Keratinocyte (primary cell): ENCODE data around the gene MLXIP. TPM values are rescaled to one million over a fixed set of nuclear protein-coding genes. Genes with fewer than 3 reads are reported as not detected.

Experiments used
- DNase-seq: peaks from one replicate; pipeline ENCODE4 v3.0.0-alpha.2; 2011; ENCODE audit warnings: low read depth, missing footprints, low spot score
- FAIRE-seq: peaks from 2 replicates; lab custom pipeline; 2011; peaks lifted over from hg19 to GRCh38; lab: Jason Lieb, UNC
- H2AFZ ChIP-seq: 2 replicates; pipeline ENCODE4 v1.6.0; 2012; ENCODE audit warnings: low read length, control low read depth, inconsistent platforms; ENCODE audit not compliant: control insufficient read depth
- H3K27ac ChIP-seq: 2 replicates; pipeline ENCODE4 v1.5.1; 2011; ENCODE audit warnings: low read length; ENCODE audit not compliant: control insufficient read depth, insufficient read depth
- H3K27me3 ChIP-seq: 3 replicates; pipeline ENCODE4 v1.6.0; 2011; ENCODE audit warnings: low read length; ENCODE audit not compliant: control insufficient read depth, insufficient read depth; ENCODE audit errors: extremely low read depth
- H3K36me3 ChIP-seq, 2 experiments: 2 replicates in 1 of 2; 3 replicates in 1 of 2; pipeline ENCODE4 v1.5.1; 2011; ENCODE audit warnings: low read length in 2 of 2, mild to moderate bottlenecking in 1 of 2; ENCODE audit not compliant: control insufficient read depth in 2 of 2, insufficient read depth in 2 of 2; ENCODE audit errors: extremely low read depth in 1 of 2
- H3K4me1 ChIP-seq: 3 replicates; pipeline ENCODE4 v1.5.1; 2011; ENCODE audit warnings: low read length; ENCODE audit not compliant: control insufficient read depth, insufficient read depth; ENCODE audit errors: extremely low read depth
- H3K4me2 ChIP-seq: 3 replicates; pipeline ENCODE4 v1.6.0; 2011; ENCODE audit warnings: low read depth, low read length; ENCODE audit not compliant: control insufficient read depth, insufficient read depth; ENCODE audit errors: extremely low read depth
- H3K4me3 ChIP-seq, 3 experiments: fragments of 200-600 bp in 1 of 3; sonication (generic) in 1 of 3; 2 replicates in 2 of 3; 3 replicates in 1 of 3; pipeline ENCODE4 v1.5.1; 2011 to 2016; ENCODE audit warnings: low read length in 3 of 3, mild to moderate bottlenecking in 3 of 3, control low read depth in 2 of 3, inconsistent platforms in 1 of 3, low read depth in 1 of 3, mixed read lengths in 1 of 3, mixed run types in 1 of 3, moderate library complexity in 1 of 3; ENCODE audit not compliant: control insufficient read depth in 2 of 3, insufficient read depth in 2 of 3; ENCODE audit errors: extremely low read depth in 1 of 3
- H3K79me2 ChIP-seq: 2 replicates; pipeline ENCODE4 v1.6.0; 2012; ENCODE audit warnings: low read length; ENCODE audit not compliant: control insufficient read depth, insufficient read depth
- H3K9ac ChIP-seq: 3 replicates; pipeline ENCODE4 v1.6.0; 2011; ENCODE audit warnings: low read length; ENCODE audit not compliant: control insufficient read depth, insufficient read depth; ENCODE audit errors: extremely low read depth
- H3K9me1 ChIP-seq: 3 replicates; pipeline ENCODE4 v1.6.0; 2011; ENCODE audit warnings: low read length; ENCODE audit not compliant: control insufficient read depth, insufficient read depth; ENCODE audit errors: extremely low read depth
- H3K9me3 ChIP-seq: 2 replicates; pipeline ENCODE4 v1.5.1; 2012; ENCODE audit warnings: low read depth, low read length; ENCODE audit not compliant: control insufficient read depth
- H4K20me1 ChIP-seq: 3 replicates; pipeline ENCODE4 v1.6.0; 2011; ENCODE audit warnings: low read length; ENCODE audit not compliant: control insufficient read depth, insufficient read depth; ENCODE audit errors: extremely low read depth
- EZH2 ChIP-seq: IDR thresholded peaks from one replicate; pipeline ENCODE4 v1.6.1; 2012; ENCODE audit warnings: inconsistent platforms, mild to moderate bottlenecking, low read length, moderate library complexity
- dilution Hi-C: fragments of 300-500 bp; cut with MboI; formaldehyde crosslinking; loops from one replicate; pipeline ENCODE4 v1.7.0; 2020; ENCODE audit warnings: low sequenced_read_pairs; ENCODE audit not compliant: extremely low pct_ligation_motif_present
- polyA plus RNA-seq, 5 experiments: library from polyadenylated mRNA; depleted of rRNA in 3 of 5; stranded (reverse) in 3 of 5; stranded (forward) in 1 of 5; unstranded in 1 of 5; fragments of >200 nt; gene quantifications; 1 replicate in 1 of 5; 2 replicates in 3 of 5; 3 replicates in 1 of 5; pipeline versions ENCODE4 v1.2.1 to v1.2.3, GENCODE V29; 2011 to 2012; ENCODE audit warnings: missing spikeins in 2 of 5, low read depth in 1 of 5, low replicate concordance in 1 of 5
- TF ChIP-seq, protein P1 (sequence below), 3 experiments: IDR thresholded peaks in 1 of 3; conservative IDR thresholded peaks in 1 of 3; optimal IDR thresholded peaks in 1 of 3; 2 replicates in 2 of 3; 3 replicates in 1 of 3; pipeline versions ENCODE3 to v1.5.1; 2011; ENCODE audit warnings: low read length in 3 of 3, mild to moderate bottlenecking in 3 of 3, moderate library complexity in 2 of 3, control low read depth in 1 of 3, inconsistent platforms in 1 of 3; ENCODE audit not compliant: insufficient read depth in 2 of 3; ENCODE audit errors: extremely low read depth in 1 of 3

The MLXIP gene
- polyA plus RNA-seq, 1 donor (not counting 4 experiments of a cell fraction or from before 2014, with no cell fraction given): 5.5 TPM

DNA sequence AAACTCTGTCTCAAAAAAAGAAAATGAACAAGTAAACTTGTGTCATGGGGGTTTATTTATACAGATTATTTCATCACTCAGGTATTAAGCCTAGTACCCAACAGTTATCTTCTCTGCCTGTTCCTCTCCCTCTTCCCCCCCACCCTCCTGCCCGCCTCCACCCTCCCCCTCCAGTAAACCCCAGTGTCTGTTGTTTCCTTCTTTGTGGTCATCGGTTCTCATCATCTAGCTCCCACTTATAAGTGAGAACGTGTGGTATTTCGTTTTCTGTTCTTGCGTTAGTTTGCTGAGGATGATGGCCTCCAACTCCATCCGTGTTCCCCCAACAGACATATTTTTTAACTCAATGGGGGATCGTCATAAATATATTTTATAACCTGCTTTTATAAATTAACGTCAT lies 83.1 kb downstream of the MLXIP start:
- FAIRE-seq: no peak
- dilution Hi-C loops: no loop called here

DNA sequence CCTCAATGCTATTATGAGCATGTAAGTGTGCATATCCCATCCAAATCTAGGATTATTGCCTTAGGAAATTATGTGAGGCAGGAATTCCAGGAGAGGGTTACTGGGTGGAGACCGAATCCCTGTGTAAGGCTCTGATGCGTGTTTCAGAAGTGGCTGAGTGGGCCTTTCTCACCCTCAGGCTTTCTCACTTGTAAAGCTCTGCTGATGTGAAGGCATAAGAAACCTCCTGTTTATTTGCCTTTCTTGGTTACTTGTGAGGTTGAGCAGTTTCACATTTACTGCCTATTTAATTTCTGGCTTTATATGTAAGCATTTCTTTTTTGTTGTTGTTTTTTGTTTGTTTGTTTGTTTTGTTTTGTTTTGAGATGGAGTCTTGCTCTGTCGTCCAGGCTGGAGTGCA lies 84.4 kb downstream of the MLXIP start:
- no peaks in the 10 kb centered on the region for H3K9me1 ChIP-seq
- H3K9ac ChIP-seq: no peak overlapping the region
- H3K4me2 ChIP-seq: no peak overlapping the region
- TF ChIP-seq, protein P1, sequence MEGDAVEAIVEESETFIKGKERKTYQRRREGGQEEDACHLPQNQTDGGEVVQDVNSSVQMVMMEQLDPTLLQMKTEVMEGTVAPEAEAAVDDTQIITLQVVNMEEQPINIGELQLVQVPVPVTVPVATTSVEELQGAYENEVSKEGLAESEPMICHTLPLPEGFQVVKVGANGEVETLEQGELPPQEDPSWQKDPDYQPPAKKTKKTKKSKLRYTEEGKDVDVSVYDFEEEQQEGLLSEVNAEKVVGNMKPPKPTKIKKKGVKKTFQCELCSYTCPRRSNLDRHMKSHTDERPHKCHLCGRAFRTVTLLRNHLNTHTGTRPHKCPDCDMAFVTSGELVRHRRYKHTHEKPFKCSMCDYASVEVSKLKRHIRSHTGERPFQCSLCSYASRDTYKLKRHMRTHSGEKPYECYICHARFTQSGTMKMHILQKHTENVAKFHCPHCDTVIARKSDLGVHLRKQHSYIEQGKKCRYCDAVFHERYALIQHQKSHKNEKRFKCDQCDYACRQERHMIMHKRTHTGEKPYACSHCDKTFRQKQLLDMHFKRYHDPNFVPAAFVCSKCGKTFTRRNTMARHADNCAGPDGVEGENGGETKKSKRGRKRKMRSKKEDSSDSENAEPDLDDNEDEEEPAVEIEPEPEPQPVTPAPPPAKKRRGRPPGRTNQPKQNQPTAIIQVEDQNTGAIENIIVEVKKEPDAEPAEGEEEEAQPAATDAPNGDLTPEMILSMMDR (optimal IDR thresholded peaks at IDR 0.05 in 1 of 3, IDR thresholded peaks at IDR 0.05 in 1 of 3, conservative IDR thresholded peaks at IDR 0.05 in 1 of 3; ENCODE audit: extremely low read depth in 1 of 3, insufficient read depth in 2 of 3, low read length in 3 of 3): no peak
- no peak for TF ChIP-seq EZH2
- FAIRE-seq (no peak), DNase-seq (no peak)
- no peak overlapping the region for H3K4me3 ChIP-seq
- H3K27me3 ChIP-seq: no peaks in the 10 kb centered on the region
- no peaks in the 10 kb centered on the region for H3K36me3 ChIP-seq
- H4K20me1 ChIP-seq: no peaks in the 10 kb centered on the region
- no peak overlapping the region for H2AFZ ChIP-seq
- dilution Hi-C loops: no loop called here
- peaks cover 2% of the 10 kb centered on the region for H3K4me1 ChIP-seq
- H3K9me3 ChIP-seq: no peaks in the 10 kb centered on the region
- H3K27ac ChIP-seq: no peak overlapping the region
- no peaks in the 10 kb centered on the region for H3K79me2 ChIP-seq

More for the DNA sequence above, 83.1 kb downstream of the MLXIP start:
- no peaks in the 10 kb centered on the region for H3K27me3 ChIP-seq
- no peaks in the 10 kb centered on the region for H4K20me1 ChIP-seq
- H3K79me2 ChIP-seq: no peaks in the 10 kb centered on the region
- no peak for TF ChIP-seq EZH2
- TF ChIP-seq, protein P1 (optimal IDR thresholded peaks at IDR 0.05 in 1 of 3, IDR thresholded peaks at IDR 0.05 in 1 of 3, conservative IDR thresholded peaks at IDR 0.05 in 1 of 3; ENCODE audit: extremely low read depth in 1 of 3, insufficient read depth in 2 of 3, low read length in 3 of 3): no peak
- H3K9ac ChIP-seq: no peak overlapping the region
- no peak overlapping the region for H2AFZ ChIP-seq
- no peak for DNase-seq
- no peaks in the 10 kb centered on the region for H3K36me3 ChIP-seq
- H3K4me2 ChIP-seq: no peak overlapping the region
- peaks cover 2% of the 10 kb centered on the region for H3K4me1 ChIP-seq
- no peak overlapping the region for H3K4me3 ChIP-seq
- no peaks in the 10 kb centered on the region for H3K9me1 ChIP-seq
- no peaks in the 10 kb centered on the region for H3K9me3 ChIP-seq
- no peak overlapping the region for H3K27ac ChIP-seq
